H4 (cell line): Measurements from ENCODE around the gene FOXP1. TPM values are rescaled to one million over a fixed set of nuclear protein-coding genes. Genes with fewer than 3 reads are reported as not detected.

Source experiments
- DNase-seq: peaks from one replicate; pipeline ENCODE4 v3.0.0-alpha.2; 2015; ENCODE audit warnings: low spot score
- total RNA-seq: library from RNA; depleted of rRNA; stranded (reverse); fragments of >200 nt; shearing (Covaris generic); gene quantifications from 2 replicates; pipeline ENCODE4 v1.2.3, GENCODE V29; 2014

Gene FOXP1
- total RNA-seq, 1 experiment from 2014 or later: 15.9 TPM

GRCh38 chr3:71505767-71506350, 77.7 kb downstream of the FOXP1 start:
- no peak for DNase-seq

GRCh38 chr3:71504250-71505036, 79.1 kb downstream of the FOXP1 start:
- DNase-seq: peak; percentile 45

DNA sequence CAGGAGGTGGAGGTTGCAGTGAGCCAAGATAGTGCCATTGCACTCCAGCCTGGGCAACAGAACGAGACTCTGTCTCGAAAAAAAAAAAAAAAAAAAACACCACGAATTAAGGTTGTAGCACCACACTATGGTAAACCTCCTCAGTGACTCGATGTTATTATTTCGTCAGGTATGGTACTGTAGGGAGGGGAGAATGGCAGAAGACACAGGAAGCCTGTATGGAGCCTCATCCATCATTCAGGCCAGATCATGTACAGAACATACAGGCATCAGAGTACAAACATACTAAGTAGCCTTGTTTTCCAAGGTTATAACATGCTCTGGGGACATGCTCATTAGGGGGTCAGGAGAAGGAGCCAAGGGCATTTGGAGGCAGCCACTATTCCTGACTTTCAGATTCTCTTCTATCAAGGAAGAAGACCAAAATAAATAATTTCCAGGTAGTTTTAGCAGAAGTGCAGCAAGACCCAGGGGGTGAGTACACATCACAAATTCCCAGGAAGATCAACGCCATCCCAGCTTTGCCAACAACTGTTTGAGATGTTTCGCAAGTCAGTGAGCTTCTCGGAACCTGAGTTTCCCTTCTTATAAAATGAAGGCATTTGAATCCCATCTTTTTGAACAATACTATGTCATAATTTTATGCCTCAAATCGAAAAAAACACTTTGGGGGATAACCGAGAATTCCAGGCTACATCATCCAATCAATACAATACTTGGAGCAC, 79.8 kb downstream of the FOXP1 start:
- DNase-seq: no peak

DNA sequence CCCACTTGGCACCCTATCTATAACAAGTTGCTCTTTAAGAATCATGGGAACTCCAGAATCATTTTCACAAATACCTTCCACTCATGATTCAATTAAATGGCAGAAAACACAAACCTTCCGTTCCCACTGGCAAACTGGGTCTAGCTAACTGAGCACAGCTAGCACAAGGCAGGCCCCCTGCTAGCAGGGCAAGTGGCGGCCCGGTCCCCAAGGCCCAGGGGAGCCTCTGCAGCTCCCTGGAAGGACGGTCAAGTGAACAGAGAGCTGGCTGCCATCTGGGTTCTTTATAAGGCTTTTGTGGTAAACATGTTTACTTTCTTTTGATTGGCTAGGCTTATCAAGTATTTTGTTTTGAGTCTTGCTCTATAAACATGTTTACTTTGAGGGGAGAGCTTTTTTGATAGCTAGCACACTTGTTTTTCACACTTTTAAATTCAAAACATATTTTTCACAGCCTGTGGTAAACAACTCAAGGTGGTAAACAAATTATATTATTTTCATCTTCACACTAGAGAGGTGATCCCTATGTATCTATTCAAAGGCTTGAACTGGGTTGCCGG, 81.4 kb downstream of the FOXP1 start:
- no peak for DNase-seq

DNA sequence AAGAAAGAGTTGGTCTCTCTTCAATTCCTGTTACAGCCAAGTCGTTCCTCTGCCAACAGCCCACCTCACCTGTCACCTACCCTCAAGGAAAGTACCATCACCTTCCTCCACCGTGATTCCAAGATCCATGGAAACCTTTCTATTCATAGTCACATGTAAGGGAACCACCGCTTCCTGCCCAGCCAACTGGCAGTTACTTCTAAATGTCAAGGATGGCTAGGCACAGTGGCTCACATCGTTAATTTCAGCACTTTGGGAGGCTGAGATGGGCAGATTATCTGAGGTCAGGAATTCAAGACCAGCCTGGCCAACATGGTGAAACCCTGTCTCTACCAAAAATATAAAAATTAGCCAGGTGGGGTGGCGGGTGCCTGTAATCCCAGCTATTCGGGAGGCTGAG, 82.8 kb downstream of the FOXP1 start:
- DNase-seq: no peak

- no peak for DNase-seq
Measured at GRCh38 chr3:71499227-71499876, 84.2 kb downstream of the FOXP1 start.

DNA sequence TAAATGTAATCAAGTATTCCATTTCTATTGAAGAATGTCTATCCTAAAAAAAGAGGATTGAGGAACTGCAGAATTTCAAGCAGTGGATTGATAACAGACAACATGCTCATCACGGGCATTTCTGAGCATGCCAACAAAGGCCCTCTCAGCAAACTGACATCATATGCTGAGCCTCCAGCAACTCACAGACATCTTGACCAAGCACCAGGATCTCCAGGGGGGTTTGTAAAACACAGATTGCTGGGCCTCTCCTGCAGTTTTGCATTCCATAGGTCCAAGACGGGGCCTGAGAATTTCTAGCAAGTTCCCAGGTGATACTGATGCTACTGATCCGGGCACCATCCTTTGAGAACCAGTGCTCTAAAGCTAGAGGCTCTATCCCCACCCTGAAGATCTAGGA, 85.0 kb downstream of the FOXP1 start:
- DNase-seq: no peak

- DNase-seq: no peak
Measured at GRCh38 chr3:71497971-71498444, 85.5 kb downstream of the FOXP1 start.

DNA sequence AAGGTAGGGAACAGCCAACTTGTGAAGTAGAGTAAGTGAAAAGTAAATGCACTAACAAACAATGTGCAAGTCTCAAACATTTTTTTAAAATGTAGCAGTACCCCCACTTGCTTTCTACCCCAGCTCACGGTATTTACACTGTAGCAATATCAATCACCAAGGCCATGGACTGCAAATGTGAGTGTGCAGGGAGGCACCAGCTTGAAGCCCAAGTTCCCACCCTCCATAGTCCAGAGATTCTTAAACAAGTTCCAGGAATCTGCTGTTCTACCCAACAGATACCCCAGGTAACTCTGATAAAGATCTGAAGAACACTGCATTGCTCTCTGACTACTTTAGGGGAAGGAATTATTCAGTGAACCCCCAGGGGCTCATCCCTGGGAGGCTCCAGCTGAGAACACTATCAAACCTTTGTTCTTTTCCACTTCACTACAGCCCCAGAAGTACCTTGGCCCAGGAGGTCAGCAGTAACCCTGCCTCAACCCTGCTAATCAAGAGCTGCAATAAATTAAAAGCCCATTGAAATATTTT, 86.1 kb downstream of the FOXP1 start:
- no peak for DNase-seq

GRCh38 chr3:71495708-71496472, 87.6 kb downstream of the FOXP1 start:
- peak; percentile 25 for DNase-seq

- no peak for DNase-seq
Measured at GRCh38 chr3:71494212-71494611, 89.3 kb downstream of the FOXP1 start.

GRCh38 chr3:71492974-71493771, 90.4 kb downstream of the FOXP1 start:
- no peak for DNase-seq

GRCh38 chr3:71492566-71492965, 91.0 kb downstream of the FOXP1 start:
- DNase-seq: no peak

GRCh38 chr3:71491154-71491752, 92.3 kb downstream of the FOXP1 start:
- DNase-seq: no peak

DNA sequence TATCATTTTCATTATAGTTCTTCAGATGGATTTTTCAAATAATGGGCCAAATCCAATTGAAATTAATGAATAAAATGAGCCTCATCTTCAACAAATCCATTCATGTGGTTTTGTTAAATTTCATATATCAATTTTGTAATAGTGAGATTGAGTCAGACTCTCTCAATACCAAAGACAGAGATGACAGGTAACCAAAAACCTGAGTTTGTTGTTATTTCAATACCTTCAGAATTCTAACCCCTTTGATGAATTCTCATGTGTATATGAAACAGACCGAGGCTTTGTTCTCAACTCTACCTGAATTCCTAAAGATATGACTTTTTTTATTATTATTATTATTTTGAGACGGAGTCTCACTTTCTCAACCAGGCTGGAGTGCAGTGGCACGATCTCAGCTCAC, 92.8 kb downstream of the FOXP1 start:
- DNase-seq: no peak

DNA sequence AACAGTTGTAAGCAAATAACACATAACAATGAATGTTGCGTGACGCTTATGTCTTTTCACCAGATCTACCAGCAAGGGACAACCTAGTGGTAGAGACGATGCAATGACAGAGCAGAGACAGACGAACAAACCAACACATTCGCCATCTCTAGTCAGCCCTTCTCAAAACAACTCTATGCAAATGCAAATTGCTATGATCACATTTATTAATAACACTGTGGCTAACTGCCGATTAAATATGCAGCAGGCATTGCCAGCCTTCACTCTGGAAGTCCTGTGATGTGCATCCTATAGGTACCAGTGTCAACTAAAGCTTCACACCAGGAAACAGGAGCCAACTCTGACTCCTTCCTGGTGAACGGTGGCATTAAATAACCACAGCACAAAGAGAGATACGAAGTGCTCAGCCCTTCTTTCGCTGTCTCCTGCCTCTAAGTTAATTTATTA, 94.2 kb downstream of the FOXP1 start:
- DNase-seq: no peak

- DNase-seq: no peak
Measured at GRCh38 chr3:71488882-71489281, 94.6 kb downstream of the FOXP1 start.

DNA sequence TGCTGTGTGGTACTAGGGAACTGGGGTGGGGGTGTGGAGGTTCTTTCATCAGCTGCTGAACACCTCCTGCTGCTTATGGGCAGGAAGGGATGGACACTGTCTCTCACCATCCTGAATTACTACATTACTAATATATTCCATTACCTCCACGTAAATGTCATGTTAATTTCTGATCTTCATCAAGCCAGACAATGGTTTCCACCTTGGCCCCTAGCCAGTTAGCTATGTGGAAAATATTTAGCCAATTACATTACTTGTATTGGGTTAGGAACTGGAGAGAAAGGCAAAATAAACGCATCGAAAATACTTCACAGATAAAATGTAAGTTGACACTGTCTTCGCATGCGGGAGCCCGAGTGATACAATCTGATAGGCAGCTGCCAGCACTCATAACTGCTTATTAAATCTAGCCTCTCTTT, 95.1 kb downstream of the FOXP1 start:
- DNase-seq: no peak

- DNase-seq: no peak
Measured at GRCh38 chr3:71487418-71487817, 96.1 kb downstream of the FOXP1 start.

DNA sequence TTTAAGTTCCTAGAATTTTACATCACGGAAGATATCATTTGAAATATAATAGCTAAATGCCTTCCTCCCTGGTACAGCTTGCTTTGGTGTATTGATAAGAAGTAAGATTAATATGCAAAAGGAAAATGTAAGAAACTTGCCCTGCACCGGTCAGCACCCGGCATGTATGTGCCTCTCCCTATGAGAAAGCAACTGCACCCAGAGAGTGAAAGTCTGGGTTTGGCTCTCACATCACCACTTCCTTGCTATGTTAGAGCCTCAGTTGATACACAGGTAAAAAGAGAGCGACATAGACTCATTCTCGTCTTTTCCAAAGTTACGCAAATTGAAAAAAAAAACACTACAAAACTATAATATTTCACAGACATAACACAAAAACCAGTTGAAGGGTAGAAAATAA, 96.7 kb downstream of the FOXP1 start:
- no peak for DNase-seq
